CD4-positive, alpha-beta memory T cell (primary cell): Measurements from ENCODE around the gene PIAS1. TPM values are rescaled to one million over a fixed set of nuclear protein-coding genes. Genes with fewer than 3 reads are reported as not detected.
A peak's percentile ranks its signal among the peaks of the same experiment; 100 is the strongest.
"Not testable (repeated sequence)": the region's sequence is repeated elsewhere in the genome, so short reads cannot be mapped to it uniquely, and the experiment has no call there.

Experiments
- CTCF ChIA-PET: fragments of 350-600 bp; sonication (Branson Sonifier 250); formaldehyde crosslinking; loops from one replicate; lab custom pipeline; 2021; ENCODE audit warnings: inconsistent platforms; ENCODE audit not compliant: partially characterized antibody; lab: Charles Lee
- POLR2A ChIA-PET: fragments of 350-600 bp; sonication (Branson Sonifier 250); formaldehyde crosslinking; loops from one replicate; lab custom pipeline; 2021; ENCODE audit not compliant: partially characterized antibody; lab: Charles Lee
- DNase-seq, 5 donors: peaks; one replicate each; pipeline versions ENCODE4 v3.0.0 to v3.0.0-alpha.2; 2020 to 2022; ENCODE audit warnings: mixed read lengths in 1 of 5
- H3K27ac ChIP-seq: one replicate; pipeline ENCODE4 v1.7.0; 2013; ENCODE audit warnings: low read depth, low read length
- H3K27me3 ChIP-seq: 2 replicates; pipeline ENCODE4 v1.7.0; 2013; ENCODE audit warnings: mild to moderate bottlenecking, low read length, moderate library complexity; ENCODE audit not compliant: insufficient read depth
- H3K36me3 ChIP-seq: 2 replicates; pipeline ENCODE4 v1.7.0; 2013; ENCODE audit warnings: mild to moderate bottlenecking, low read length, moderate library complexity; ENCODE audit not compliant: insufficient read depth
- H3K4me1 ChIP-seq: 2 replicates; pipeline ENCODE4 v1.7.0; 2013; ENCODE audit warnings: mild to moderate bottlenecking, low read length, moderate library complexity; ENCODE audit not compliant: insufficient read depth
- H3K4me3 ChIP-seq, 2 donors: one replicate each; pipeline ENCODE4 v1.7.0; 2013; ENCODE audit warnings: low read length in 2 of 2, mild to moderate bottlenecking in 1 of 2
- H3K9me3 ChIP-seq, 2 donors: one replicate each; pipeline ENCODE4 v1.7.0; 2013; ENCODE audit warnings: low read length in 2 of 2, control low read depth in 1 of 2; ENCODE audit not compliant: control insufficient read depth in 1 of 2
- H3K27ac Mint-ChIP-seq, 7 donors: one replicate each; pipeline ENCODE4 v1.8.0; 2020 to 2021; ENCODE audit warnings: mixed read lengths in 7 of 7, mild to moderate bottlenecking in 6 of 7, inconsistent platforms in 3 of 7, moderate library complexity in 3 of 7
- H3K27me3 Mint-ChIP-seq, 2 donors: one replicate each; pipeline ENCODE4 v1.8.0; 2020 to 2021; ENCODE audit warnings: mixed read lengths in 2 of 2
- H3K36me3 Mint-ChIP-seq, 2 donors: one replicate each; pipeline ENCODE4 v1.8.0; 2020 to 2021; ENCODE audit warnings: mixed read lengths in 2 of 2, inconsistent platforms in 1 of 2, mild to moderate bottlenecking in 1 of 2
- H3K4me1 Mint-ChIP-seq, 4 donors: one replicate each; pipeline ENCODE4 v1.8.0; 2020 to 2021; ENCODE audit warnings: mixed read lengths in 4 of 4, mild to moderate bottlenecking in 1 of 4
- H3K4me3 Mint-ChIP-seq, 8 donors: one replicate each; pipeline ENCODE4 v1.8.0; 2020 to 2021; ENCODE audit warnings: mixed read lengths in 8 of 8, mild to moderate bottlenecking in 7 of 8, moderate library complexity in 6 of 8, inconsistent platforms in 3 of 8
- H3K9me3 Mint-ChIP-seq, 8 donors: one replicate each; pipeline ENCODE4 v1.8.0; 2020 to 2021; ENCODE audit warnings: mixed read lengths in 8 of 8, mild to moderate bottlenecking in 5 of 8, inconsistent platforms in 3 of 8, moderate library complexity in 1 of 8
- intact Hi-C: fragments of 100-400 bp; cut with micrococcal nuclease; formaldehyde crosslinking; loops from one replicate; pipeline ENCODE4 v1.15.1; 2023
- polyA plus RNA-seq, 2 donors: library from polyadenylated mRNA; unstranded; fragments of 300-500 nt; fragmentation: Illumina TruSeq; gene quantifications; one replicate each; pipeline ENCODE4 v1.2.3, GENCODE V29; 2021
- total RNA-seq, 2 experiments: library from RNA; stranded (reverse); gene quantifications; one replicate each; pipeline ENCODE4 v1.2.3, GENCODE V29; 2021

The PIAS1 gene
- total and polyA plus RNA-seq, 4 experiments from 2014 or later = 86.0 to 149 (median 98.4) TPM

DNA sequence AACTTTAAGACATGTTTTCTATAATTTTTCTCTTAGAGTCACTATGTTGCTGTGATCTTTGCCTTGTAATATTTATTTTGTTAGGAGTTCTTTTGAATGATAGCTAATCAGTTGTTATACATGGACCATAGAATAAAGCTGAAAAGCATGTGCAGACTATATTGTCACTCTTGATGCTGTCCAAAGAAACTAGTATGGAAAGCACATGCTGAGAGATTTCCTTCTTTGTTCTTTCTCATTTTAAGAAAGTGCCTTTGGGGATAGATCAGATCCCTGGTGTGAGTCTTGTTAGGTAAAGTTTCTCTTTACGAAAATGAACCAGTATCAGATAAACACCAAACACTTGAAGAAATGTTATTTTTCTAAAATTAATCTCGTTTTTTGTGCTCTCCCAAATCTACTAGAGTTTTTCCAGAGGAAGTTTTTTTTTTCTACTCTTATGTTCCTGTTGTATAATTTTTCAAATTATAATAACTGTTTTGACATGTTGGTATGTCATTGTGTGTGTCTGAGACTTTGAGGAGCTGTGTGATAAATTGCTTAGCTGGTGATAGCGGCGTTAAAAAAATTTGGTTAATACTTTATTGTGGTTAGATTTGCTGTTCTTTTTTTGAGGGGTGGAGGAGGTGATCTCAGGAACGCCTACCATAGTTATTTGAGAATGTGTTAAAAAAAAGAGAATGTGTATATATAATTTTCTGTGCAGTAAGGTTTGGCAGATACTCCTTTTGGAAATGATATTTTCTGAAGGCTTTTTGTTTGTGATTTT lies 2.2 kb downstream of the PIAS1 start:
- intact Hi-C loops = loop anchor here (10.0 kb wide), 1 partner anchor 801 kb away; the partner anchor contains the start of genes AAGAB and IQCH
- Mint-ChIP-seq H3K4me1 (peaks cover 34 to 62% (median 47%) of the 10 kb centered on the region in 4 donors), H3K4me3 (peak overlapping the region; percentile 49 to 96 (median 92)), H3K27ac (peak overlapping the region in 4 of 7 donors; percentile 28 to 83 (median 28)), H3K27me3 (no peaks in the 10 kb centered on the region), H3K9me3 (no peaks in the 10 kb centered on the region), H3K36me3 (peaks cover 0 to 17% of the 10 kb centered on the region in 2 donors)
- Histone ChIP-seq H3K4me1 (peaks cover 55% of the 10 kb centered on the region), H3K9me3 (no peaks in the 10 kb centered on the region), H3K27ac (no peak overlapping the region), H3K4me3 (no peak overlapping the region), H3K36me3 (no peaks in the 10 kb centered on the region), H3K27me3 (no peaks in the 10 kb centered on the region)
- ChIA-PET POLR2A (interaction anchor here (1.0 to 2.5 kb wide), 3 partner anchors 8 to 221 kb away, joined by 3 to 12 read pairs (median 8); partner anchors contain the start of gene FEM1B), CTCF (no interaction called here)
- no peak for DNase-seq

DNA sequence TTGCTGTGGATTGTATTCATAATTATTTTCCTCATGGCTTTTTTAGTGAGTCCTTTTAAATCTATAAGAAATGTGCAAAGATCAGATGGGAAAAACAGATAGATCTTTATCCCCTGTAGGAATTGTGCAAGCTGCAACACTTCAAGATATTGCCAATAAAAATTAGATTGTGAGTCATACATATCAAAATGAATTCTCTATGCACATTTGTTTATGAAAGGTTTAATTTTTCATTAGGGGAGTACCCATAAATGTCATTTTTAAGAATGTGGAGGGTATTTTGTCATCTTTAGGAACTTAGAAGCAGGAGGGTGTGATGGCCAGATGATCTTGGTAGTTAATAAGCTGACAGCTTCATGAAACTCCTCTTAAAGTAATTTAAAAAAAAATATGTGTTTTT lies 2.9 kb downstream of the PIAS1 start:
- H3K9me3 ChIP-seq = no peaks in the 10 kb centered on the region
- POLR2A ChIA-PET = interaction anchor here (2.0 kb wide), 1 partner anchor 8 kb away, joined by 8 read pairs; no protein-coding TSS in a partner anchor
- H3K27me3 ChIP-seq = no peaks in the 10 kb centered on the region
- Mint-ChIP-seq H3K4me3 (peak overlapping the region in 6 of 8 donors; percentile 0 to 96 (median 26)), H3K27me3 (no peaks in the 10 kb centered on the region), H3K27ac (peak overlapping the region in 2 of 7 donors; percentile 57 to 83), H3K4me1 (peaks cover 41 to 70% (median 54%) of the 10 kb centered on the region in 4 donors), H3K9me3 (no peaks in the 10 kb centered on the region), H3K36me3 (peaks cover 4 to 18% of the 10 kb centered on the region in 2 donors)
- H3K36me3 ChIP-seq = no peaks in the 10 kb centered on the region
- DNase-seq = no peak
- no peak overlapping the region for H3K4me3 ChIP-seq
- peaks cover 63% of the 10 kb centered on the region for H3K4me1 ChIP-seq
- no peak overlapping the region for H3K27ac ChIP-seq
- intact Hi-C loops = loop anchor here (10.0 kb wide), 1 partner anchor 802 kb away; the partner anchor contains the start of genes AAGAB and IQCH
- CTCF ChIA-PET = no interaction called here

DNA sequence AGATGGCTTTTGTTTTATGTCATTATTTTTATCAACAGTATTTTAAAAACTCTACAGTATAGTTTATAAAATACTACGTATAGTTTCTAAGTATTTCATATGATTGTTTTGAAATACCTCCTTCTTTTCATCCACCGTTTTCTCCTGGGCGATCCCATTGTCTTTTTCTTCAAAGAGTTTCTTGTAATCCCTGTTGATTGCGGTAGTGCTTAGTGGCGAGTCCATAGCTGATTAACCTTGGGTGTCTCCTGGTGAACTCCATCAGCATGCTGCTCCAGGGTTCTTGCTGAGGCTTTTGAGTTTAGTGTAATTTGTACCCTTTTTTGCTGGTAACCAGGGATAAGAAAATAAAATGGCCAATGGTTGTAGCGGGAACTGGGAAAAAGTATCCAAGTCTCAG lies 3.6 kb downstream of the PIAS1 start:
- DNase-seq = no peak
- Histone ChIP-seq H3K4me1 (peaks cover 70% of the 10 kb centered on the region), H3K27me3 (no peaks in the 10 kb centered on the region), H3K4me3 (no peak overlapping the region), H3K36me3 (no peaks in the 10 kb centered on the region), H3K27ac (no peak overlapping the region), H3K9me3 (no peaks in the 10 kb centered on the region)
- peaks cover 4 to 18% of the 10 kb centered on the region in 2 donors for H3K36me3 Mint-ChIP-seq
- H3K9me3 Mint-ChIP-seq = no peaks in the 10 kb centered on the region
- ChIA-PET POLR2A (no interaction called here), CTCF (no interaction called here)
- H3K27me3 Mint-ChIP-seq = no peaks in the 10 kb centered on the region
- peaks cover 48 to 77% (median 61%) of the 10 kb centered on the region in 4 donors for H3K4me1 Mint-ChIP-seq
- intact Hi-C loops = loop anchor here (10.0 kb wide), 1 partner anchor 803 kb away; the partner anchor contains the start of genes AAGAB and IQCH
- H3K4me3 Mint-ChIP-seq = peak overlapping the region in 6 of 8 donors; percentile 10 to 92 (median 45)
- H3K27ac Mint-ChIP-seq = peak overlapping the region in 1 of 7 donors; percentile 60

DNA sequence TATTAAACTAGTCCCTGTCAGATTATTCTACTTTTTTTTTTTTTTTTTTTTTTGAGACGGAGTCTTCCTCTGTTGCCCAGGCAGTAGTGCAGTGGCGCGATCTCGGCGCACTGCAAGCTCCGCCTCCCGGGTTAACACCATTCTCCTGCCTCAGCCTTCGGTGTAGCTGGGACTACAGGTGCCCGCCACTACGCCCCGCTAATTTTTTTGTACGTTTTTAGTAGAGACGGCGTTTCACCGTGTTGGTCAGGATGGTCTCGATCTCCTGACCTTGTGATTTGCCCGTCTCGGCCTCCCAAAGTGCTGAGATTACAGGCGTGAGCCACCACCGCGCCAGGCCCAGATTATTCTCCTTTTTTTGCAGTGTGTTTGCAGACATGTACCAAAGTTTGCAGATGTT lies 4.9 kb downstream of the PIAS1 start:
- H3K9me3 Mint-ChIP-seq, POLR2A ChIA-PET, H3K9me3 ChIP-seq, H3K27ac ChIP-seq, H3K27me3 Mint-ChIP-seq, H3K36me3 ChIP-seq, DNase-seq, CTCF ChIA-PET, H3K27ac Mint-ChIP-seq, H3K4me3 ChIP-seq, H3K27me3 ChIP-seq: not testable (repeated sequence)
- Mint-ChIP-seq H3K4me1 (peaks cover 49 to 79% (median 65%) of the 10 kb centered on the region in 4 donors), H3K4me3 (peak overlapping the region in 1 of 8 donors; percentile 55), H3K36me3 (peaks cover 4 to 18% of the 10 kb centered on the region in 2 donors)
- intact Hi-C loops = loop anchor here (10.0 kb wide), 1 partner anchor 804 kb away; the partner anchor contains the start of genes AAGAB and IQCH
- H3K4me1 ChIP-seq = peaks cover 74% of the 10 kb centered on the region

DNA sequence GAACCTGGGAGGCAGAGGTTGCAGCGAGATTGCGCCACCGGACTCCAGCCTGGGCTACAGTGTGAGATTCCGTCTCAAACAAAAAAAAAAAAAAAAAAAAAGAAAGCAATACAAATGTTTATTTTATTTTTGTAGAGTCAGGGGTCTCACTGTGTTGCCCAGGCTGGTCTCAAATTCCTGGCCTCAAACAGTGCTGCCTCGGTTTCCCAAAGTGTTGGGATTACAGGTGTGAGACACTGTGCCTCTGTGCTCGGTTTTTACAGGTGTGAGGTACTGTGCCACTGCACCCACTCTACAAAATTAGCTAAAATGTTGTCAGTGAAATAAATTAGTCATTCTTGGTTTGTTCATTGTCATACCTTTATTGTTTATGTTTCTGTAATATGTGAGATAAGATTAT lies 5.5 kb downstream of the PIAS1 start:
- peaks cover 79% of the 10 kb centered on the region for H3K4me1 ChIP-seq
- no peaks in the 10 kb centered on the region for H3K27me3 ChIP-seq
- ChIA-PET CTCF (no interaction called here), POLR2A (no interaction called here)
- Mint-ChIP-seq H3K27me3 (no peaks in the 10 kb centered on the region), H3K4me3 (peak overlapping the region in 2 of 8 donors; percentile 36 to 50), H3K4me1 (peaks cover 50 to 85% (median 68%) of the 10 kb centered on the region in 4 donors), H3K27ac (no peak overlapping the region), H3K9me3 (no peaks in the 10 kb centered on the region), H3K36me3 (peaks cover 4 to 16% of the 10 kb centered on the region in 2 donors)
- no peak overlapping the region for H3K27ac ChIP-seq
- H3K9me3 ChIP-seq = no peaks in the 10 kb centered on the region
- no peak for DNase-seq
- H3K36me3 ChIP-seq = no peaks in the 10 kb centered on the region
- intact Hi-C loops = loop anchor here (10.0 kb wide), 1 partner anchor 805 kb away; the partner anchor contains the start of genes AAGAB and IQCH
- H3K4me3 ChIP-seq = no peak overlapping the region

DNA sequence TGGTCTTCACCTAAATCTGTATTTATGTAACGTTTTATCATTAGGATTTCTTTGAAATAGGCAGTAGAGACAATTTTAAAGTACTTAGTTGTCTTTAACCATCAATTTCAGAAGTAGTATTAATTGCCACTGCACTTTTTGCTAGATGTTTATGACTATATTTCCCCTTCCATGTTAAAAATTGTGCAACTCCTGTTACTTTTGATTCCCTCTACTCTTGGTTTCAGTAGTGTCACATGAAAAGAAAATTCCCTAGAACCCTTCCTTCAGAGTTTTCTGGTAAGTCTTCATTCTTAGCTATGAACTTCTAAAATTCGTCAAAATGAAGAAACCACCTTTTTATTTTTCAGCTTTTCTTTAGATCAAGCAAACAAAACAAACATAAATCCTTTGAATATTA lies 7.1 kb downstream of the PIAS1 start:
- ChIA-PET POLR2A (no interaction called here), CTCF (no interaction called here)
- no peak overlapping the region for H3K27ac ChIP-seq
- H3K4me1 ChIP-seq = peaks cover 79% of the 10 kb centered on the region
- H3K4me1 Mint-ChIP-seq = peaks cover 46 to 74% (median 59%) of the 10 kb centered on the region in 4 donors
- no peaks in the 10 kb centered on the region for H3K27me3 ChIP-seq
- H3K4me3 ChIP-seq = no peak overlapping the region
- H3K4me3 Mint-ChIP-seq = peak overlapping the region in 4 of 8 donors; percentile 14 to 53 (median 28)
- H3K27ac Mint-ChIP-seq = no peak overlapping the region
- intact Hi-C loops = no loop called here
- H3K36me3 ChIP-seq = no peaks in the 10 kb centered on the region
- no peaks in the 10 kb centered on the region for H3K27me3 Mint-ChIP-seq
- H3K36me3 Mint-ChIP-seq = peaks cover 4 to 12% of the 10 kb centered on the region in 2 donors
- no peaks in the 10 kb centered on the region for H3K9me3 Mint-ChIP-seq
- DNase-seq = no peak
- H3K9me3 ChIP-seq = no peaks in the 10 kb centered on the region

DNA sequence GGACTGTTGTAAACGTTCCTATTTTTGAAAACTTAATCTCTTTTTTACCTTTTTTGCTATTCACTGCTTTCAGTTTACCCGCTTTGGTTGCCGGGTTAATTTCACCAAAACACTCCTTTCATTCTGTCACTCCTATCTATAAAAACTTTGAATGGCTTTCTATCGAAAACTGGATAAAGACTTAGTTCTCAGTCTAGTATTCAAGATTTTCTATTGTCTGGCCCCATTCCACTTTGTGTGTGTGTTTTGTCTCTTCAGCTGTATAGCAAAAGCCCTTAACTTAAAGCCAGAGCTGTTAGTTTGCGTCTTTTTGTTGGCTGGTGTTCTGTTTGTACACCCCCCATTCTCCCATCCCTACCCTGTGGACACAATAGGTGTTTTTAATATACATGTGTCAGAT lies 7.5 kb downstream of the PIAS1 start:
- Histone ChIP-seq H3K4me3 (no peak overlapping the region), H3K9me3 (no peaks in the 10 kb centered on the region), H3K36me3 (no peaks in the 10 kb centered on the region), H3K4me1 (peaks cover 77% of the 10 kb centered on the region), H3K27ac (no peak overlapping the region), H3K27me3 (no peaks in the 10 kb centered on the region)
- intact Hi-C loops = no loop called here
- Mint-ChIP-seq H3K4me3 (peak overlapping the region in 4 of 8 donors; percentile 5 to 53 (median 24)), H3K36me3 (peaks cover 8 to 15% of the 10 kb centered on the region in 2 donors), H3K27me3 (no peaks in the 10 kb centered on the region), H3K27ac (no peak overlapping the region), H3K4me1 (peaks cover 46 to 74% (median 59%) of the 10 kb centered on the region in 4 donors), H3K9me3 (no peaks in the 10 kb centered on the region)
- DNase-seq = no peak
- CTCF ChIA-PET = no interaction called here
- POLR2A ChIA-PET = no interaction called here
